Left lobe of liver (tissue), 2 donors: ENCODE results near the gene CYP4B1. TPM values are rescaled to one million over a fixed set of nuclear protein-coding genes. Genes with fewer than 3 reads are reported as not detected.
A peak's percentile ranks its signal among the peaks of the same experiment; 100 is the strongest.
"Not testable (repeated sequence)": the region's sequence is repeated elsewhere in the genome, so short reads cannot be mapped to it uniquely, and the experiment has no call there.

Source experiments
- ATAC-seq: fragments of 200-7000 bp; cut with Tn5 transposase; one replicate; pipeline ENCODE4 v1.9.1; 2020; ENCODE audit warnings: mild to moderate bottlenecking, moderate library complexity
- DNase-seq: peaks from one replicate; pipeline ENCODE4 v3.0.0-alpha.2; 2020; ENCODE audit warnings: low spot score
- total RNA-seq: library from RNA; stranded (reverse); gene quantifications from one replicate; pipeline ENCODE4 v1.2.1, GENCODE V29; 2021
- donor health status: DM: no; HTN: no; CAD: no; lungs with moderate emphysema.
- donor health status: DM: no; HTN: yes; CAD: no.

The CYP4B1 gene
- 0.33 TPM for total RNA-seq

DNA sequence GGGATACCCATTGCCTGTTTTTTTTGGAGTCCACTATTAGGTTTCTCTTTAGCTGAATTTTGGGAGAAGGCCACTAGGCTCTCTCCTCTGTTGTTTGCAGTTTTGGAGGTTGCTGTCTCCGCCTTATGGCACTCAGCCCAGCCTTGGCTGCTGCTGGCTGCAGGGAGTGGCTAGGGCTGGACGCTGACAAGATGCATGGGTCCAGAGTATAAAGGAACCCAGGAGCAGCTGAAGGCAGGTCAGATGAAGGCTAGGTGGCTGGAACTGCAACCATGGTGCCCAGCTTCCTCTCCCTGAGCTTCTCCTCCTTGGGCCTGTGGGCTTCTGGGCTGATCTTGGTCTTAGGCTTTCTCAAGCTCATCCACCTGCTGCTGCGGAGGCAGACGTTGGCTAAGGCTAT, at the start of gene CYP4B1:
CYP4B1 (plus strand) TSS at position 237 of the 400 bp plus-strand sequence; CDS start at position 273, 36 bp downstream.
- ATAC-seq: peak; percentile 54
- no peak for DNase-seq

GRCh38 chr1:46749404-46749803, 49.4 kb upstream of the CYP4B1 start:
- ATAC-seq: no peak

GRCh38 chr1:46749921-46750404, 48.9 kb upstream of the CYP4B1 start:
- no peak for DNase-seq
- ATAC-seq: no peak

More at GRCh38 chr1:46749404-46749803, 49.4 kb upstream of the CYP4B1 start:
- DNase-seq: no peak

DNA sequence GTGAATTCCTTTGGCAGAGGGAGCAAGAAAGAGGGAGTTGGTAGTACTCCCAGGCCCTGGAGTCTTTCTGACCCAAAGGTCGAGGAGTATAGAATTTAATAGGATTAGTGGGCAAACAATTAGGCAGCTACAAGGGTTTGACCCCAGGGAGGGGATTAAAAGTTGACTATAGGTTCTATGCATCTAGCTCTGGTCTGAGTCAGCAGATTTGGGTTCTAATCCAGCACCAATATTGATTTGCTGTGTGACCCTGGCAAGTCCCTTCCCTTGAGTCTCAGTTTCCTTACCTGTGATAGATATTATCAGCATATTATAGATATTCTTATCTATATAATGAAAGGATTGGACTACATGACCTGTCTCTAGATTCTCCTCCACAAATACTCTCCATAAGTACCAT, 44.9 kb upstream of the CYP4B1 start:
- DNase-seq: no peak
- no peak for ATAC-seq

- ATAC-seq, DNase-seq: not testable (repeated sequence)
Measured at GRCh38 chr1:46754707-46755106, 44.1 kb upstream of the CYP4B1 start.

DNA sequence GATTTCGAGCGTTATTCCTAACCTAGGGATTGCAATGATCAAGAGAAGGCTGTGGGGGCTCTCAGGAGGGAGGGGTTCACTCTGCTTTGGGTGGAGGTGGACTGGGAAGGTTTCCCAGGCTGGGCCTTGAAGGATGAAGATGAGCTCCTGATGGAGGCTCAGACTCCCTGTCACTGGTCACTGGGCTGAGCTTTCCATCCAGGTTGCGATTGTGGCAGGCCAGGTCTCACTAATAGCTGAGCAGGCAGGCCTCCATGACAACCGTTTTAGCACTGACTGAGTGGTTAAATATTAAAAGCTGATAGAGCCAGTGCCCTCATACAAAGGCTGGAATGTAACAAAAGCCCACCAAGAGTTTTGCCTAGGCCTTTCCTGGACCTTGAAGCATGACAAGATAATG, 43.7 kb upstream of the CYP4B1 start:
- DNase-seq: no peak
- ATAC-seq: no peak

GRCh38 chr1:46757247-46757955, 41.4 kb upstream of the CYP4B1 start:
- ATAC-seq (no peak), DNase-seq (no peak)

- no peak for DNase-seq
- ATAC-seq: no peak
Measured at GRCh38 chr1:46757956-46758528, 40.8 kb upstream of the CYP4B1 start.

DNA sequence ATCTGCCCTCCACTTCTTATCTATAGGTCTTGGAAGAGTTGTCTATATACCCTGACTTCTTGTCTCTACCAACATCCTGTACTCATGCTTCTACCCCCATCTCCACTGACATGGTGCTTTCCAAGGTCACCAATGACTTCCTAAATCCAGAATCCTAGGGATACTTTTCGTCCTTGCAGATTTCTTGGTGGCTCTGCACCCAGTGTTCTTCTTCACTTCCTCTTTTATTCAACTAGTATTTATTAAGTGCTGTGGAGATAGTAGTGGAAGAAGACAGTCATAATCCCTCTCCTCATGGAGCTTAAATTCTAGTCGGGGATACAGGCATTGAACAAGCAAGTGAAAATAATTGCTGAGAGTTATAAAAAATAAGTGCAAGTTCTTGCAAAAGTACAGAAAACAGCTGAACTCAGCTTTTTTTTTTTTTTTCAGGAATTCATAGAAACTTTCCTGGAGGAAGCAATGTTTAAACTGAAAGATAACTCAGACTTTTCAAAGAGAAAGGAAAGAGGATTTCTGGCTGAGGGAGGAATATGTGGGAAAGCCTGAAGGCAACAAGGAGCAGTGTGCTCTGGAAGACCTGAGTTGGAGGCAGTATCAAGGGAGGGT, 38.2 kb upstream of the CYP4B1 start:
- no peak for DNase-seq
- ATAC-seq: no peak

GRCh38 chr1:46761740-46762139, 37.1 kb upstream of the CYP4B1 start:
- no peak for DNase-seq
- ATAC-seq: no peak

DNA sequence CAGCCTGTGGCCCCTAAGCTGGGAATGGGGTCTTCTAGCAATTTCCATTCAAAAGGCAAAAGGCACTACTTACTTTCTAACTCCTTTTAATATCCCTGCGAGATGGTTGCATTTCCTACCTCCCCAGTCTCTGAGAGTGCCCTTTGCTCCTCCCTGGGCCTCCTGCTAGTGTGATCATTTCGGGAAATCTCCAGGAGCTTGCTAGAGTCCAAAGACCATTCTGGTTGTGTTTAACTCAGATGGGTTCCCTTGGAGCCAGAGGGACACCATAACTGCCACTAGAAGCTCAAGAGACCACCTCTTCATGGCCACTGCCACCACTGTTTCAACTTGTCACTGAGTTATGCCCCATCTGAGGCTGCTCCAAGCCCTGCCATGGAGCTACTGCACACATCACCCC, 34.4 kb upstream of the CYP4B1 start:
- DNase-seq: no peak
- ATAC-seq: no peak

DNA sequence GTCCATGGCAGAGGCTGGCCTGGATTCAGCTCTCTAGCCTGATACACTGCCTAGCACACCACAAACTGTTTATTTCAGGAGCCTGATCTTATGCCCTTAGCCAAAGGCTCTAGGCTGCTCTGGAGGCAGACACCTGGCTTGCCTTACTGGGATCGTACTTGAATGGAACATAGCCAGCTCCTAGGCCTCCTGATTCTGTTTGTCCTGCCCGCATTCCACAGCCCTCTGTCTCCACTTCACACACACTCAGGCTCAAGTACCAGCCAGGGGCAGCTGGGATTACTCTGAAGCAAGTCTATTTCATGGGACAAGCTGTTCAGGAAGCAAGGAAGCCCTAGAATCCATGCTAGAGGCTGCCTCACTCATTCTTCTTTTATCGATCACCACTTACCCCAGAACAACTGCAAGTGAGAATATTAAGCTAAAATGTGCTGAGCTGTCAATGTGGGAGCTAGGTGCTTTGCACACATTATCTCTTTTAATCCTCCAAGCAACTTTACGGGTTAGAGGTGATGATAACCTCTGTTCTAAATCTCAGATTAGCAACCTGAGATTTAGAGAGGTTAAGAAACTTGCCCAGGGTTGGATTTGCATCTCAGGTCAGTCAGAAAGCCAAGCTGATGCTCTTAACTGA, 31.1 kb upstream of the CYP4B1 start:
- ATAC-seq (no peak), DNase-seq (no peak)

- ATAC-seq (no peak), DNase-seq (no peak)
Measured at GRCh38 chr1:46768445-46768844, 30.4 kb upstream of the CYP4B1 start.

DNA sequence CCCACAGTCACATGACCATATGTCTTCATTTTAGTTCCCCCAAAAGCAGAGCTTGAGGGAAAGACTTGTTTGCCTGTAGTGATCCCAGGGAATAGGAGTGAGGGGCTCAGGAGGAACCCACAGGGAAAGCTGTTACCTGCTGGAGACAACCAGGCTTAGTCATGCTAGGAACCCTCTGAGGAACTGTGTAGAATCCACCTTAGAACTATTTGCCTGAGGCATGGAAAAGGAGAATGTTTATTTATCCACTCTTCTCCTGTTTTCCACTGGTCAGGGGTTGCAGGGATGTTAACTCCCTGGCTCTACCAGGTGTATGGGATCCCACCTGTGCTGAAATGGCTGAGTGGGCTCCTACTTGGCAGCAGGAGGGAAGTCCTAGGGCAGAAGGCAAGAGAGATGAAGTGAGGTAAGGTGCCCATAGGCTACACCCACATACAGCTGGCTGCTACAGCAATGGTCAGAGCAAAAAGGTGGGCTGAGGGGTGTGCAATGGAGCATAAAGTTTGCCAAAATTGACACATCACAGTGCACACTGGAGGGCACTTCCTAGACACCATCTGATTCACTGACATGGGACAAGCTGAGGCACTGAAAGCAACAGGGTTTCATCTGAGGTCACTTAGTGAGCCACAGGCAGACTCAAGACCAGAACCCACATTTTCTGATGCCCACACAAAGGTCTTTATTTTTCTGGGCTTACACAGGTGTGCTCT, 29.7 kb upstream of the CYP4B1 start:
- DNase-seq (no peak), ATAC-seq (no peak)

GRCh38 chr1:46770541-46770940, 28.3 kb upstream of the CYP4B1 start:
- ATAC-seq (no peak), DNase-seq (no peak)

DNA sequence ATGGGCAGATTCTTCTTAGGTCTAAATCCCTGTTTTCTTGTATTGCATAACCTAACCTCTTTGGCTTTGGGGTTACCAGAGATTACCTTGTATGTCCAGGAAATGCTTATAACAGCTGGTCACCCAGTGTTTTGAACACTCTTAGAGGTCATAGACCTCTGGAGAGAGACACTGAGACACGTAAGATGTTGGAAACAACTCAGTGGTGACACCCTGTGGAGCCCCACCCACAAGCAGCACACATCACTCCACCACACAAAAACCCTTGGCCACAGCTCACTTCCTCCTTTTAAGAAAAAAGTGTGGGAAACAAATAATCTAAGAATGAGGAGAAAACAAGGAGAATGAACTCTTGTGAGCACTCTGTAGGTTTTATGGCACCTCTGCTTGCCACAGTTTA, 26.3 kb upstream of the CYP4B1 start:
- no peak for ATAC-seq
- DNase-seq: no peak

GRCh38 chr1:46774297-46774696, 24.5 kb upstream of the CYP4B1 start:
- DNase-seq (no peak), ATAC-seq (no peak)

- not testable (repeated sequence) for ATAC-seq, DNase-seq
Measured at GRCh38 chr1:46778456-46778855, 20.4 kb upstream of the CYP4B1 start.

DNA sequence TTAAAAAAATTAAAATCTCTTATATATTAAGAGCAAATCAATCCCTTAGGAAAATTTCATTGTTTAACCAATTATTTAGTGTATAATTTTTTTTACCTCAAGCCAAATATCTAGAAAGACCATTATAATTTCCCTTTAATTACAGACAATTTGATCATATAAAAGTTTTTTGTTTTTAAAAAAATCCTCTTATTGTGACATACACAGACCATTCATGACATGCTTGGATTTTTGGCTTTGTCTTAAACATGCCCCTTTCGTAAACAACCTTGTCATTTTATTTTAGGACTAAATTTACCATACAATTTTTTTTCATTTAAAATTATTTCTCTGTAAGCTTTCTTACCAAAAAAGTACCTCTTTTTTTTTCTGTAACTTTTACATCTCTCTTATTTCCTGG, 14.2 kb upstream of the CYP4B1 start:
- no peak for ATAC-seq
- DNase-seq: no peak

GRCh38 chr1:46788634-46789033, 10.2 kb upstream of the CYP4B1 start:
- not testable (repeated sequence) for ATAC-seq

More at GRCh38 chr1:46788634-46789033, 10.2 kb upstream of the CYP4B1 start:
- not testable (repeated sequence) for DNase-seq
